ENCODE measurements around the gene TMEM259. TPM values are rescaled to one million over a fixed set of nuclear protein-coding genes. Genes with fewer than 3 reads are reported as not detected.

Gene TMEM259
- total and polyA plus RNA-seq, 9 of the 15 experiments (the other 6 are each of a cell fraction or from before 2014, with no cell fraction given): 0.52 to 231 (median 63.6) TPM

GRCh38 chr19:964761-965694, 55.9 kb downstream of the TMEM259 start (continued):
- TF ChIP-seq ZBTB34 (CRISPR knock-in tag; IDR thresholded peaks at IDR 0.05) (no peak), ATF1 (CRISPR knock-in tag; IDR thresholded peaks at IDR 0.05) (no peak), ATF1 (tag; IDR thresholded peaks at IDR 0.05) (no peak), BMI1 (IDR thresholded peaks at IDR 0.05; ENCODE audit: low read length) (no peak), ZNF143 (CRISPR knock-in tag; IDR thresholded peaks at IDR 0.05) (no peak), SMAD3 (CRISPR knock-in tag; conservative IDR thresholded peaks at IDR 0.05) (no peak), FOXP1 (CRISPR knock-in tag; IDR thresholded peaks at IDR 0.05) (no peak), MLLT1 (IDR thresholded peaks at IDR 0.05) (peak in 1 of 2 experiments; percentile 99; a peak in 2 of 4 replicates), ZNF277 (CRISPR knock-in tag; IDR thresholded peaks at IDR 0.05; ENCODE audit: borderline replicate concordance) (no peak), CXXC5 (CRISPR knock-in tag; IDR thresholded peaks at IDR 0.05) (no peak), STAT6 (CRISPR knock-in tag; IDR thresholded peaks at IDR 0.05) (no peak), ZNF133 (CRISPR knock-in tag; IDR thresholded peaks at IDR 0.05) (no peak), CBFA2T3 (IDR thresholded peaks at IDR 0.05) (0 out of 2 replicates have a peak, but pooled peaks have one; percentile 6), RUNX1 (IDR thresholded peaks at IDR 0.05; ENCODE audit: low read depth) (no peak), HLTF (IDR thresholded peaks at IDR 0.05) (peak; percentile 25; the same call in 1 of the 2 replicates), SP1 (CRISPR knock-in tag; IDR thresholded peaks at IDR 0.05) (no peak), ZNF121 (CRISPR knock-in tag; conservative IDR thresholded peaks at IDR 0.05) (peak; percentile 99), PPARD (CRISPR knock-in tag; IDR thresholded peaks at IDR 0.05) (no peak), BRD9 (IDR thresholded peaks at IDR 0.05; ENCODE audit: low read depth, partially characterized antibody) (no peak)
- TF ChIP-seq, protein P1, sequence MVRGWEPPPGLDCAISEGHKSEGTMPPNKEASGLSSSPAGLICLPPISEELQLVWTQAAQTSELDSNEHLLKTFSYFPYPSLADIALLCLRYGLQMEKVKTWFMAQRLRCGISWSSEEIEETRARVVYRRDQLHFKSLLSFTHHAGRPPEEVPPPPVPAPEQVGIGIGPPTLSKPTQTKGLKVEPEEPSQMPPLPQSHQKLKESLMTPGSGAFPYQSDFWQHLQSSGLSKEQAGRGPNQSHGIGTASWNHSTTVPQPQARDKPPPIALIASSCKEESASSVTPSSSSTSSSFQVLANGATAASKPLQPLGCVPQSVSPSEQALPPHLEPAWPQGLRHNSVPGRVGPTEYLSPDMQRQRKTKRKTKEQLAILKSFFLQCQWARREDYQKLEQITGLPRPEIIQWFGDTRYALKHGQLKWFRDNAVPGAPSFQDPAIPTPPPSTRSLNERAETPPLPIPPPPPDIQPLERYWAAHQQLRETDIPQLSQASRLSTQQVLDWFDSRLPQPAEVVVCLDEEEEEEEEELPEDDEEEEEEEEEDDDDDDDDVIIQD (CRISPR knock-in tag; IDR thresholded peaks at IDR 0.05): no peak
